ENCODE data around the gene CACNA2D1. TPM values are rescaled to one million over a fixed set of nuclear protein-coding genes. Genes with fewer than 3 reads are reported as not detected.

CACNA2D1 gene
- not detected for polyA plus RNA-seq (ENCODE audit: low read depth in 6 of 6)

- DNase-seq (no peak), ATAC-seq (ENCODE audit: low read depth in 2 of 2) (no peak)
- H3K27ac Mint-ChIP-seq = no peak within 1 kb of the TSS
- peaks cover 26 to 40% (median 35%) of the 10 kb centered on the region in 3 donors for H3K27me3 Mint-ChIP-seq
- H3K4me3 Mint-ChIP-seq = peak within 1 kb of the TSS in 7 of 8 donors; percentile 30 to 80 (median 71)
- peaks cover 0 to 7% (median 0%) of the 10 kb centered on the region in 7 donors for H3K9me3 Mint-ChIP-seq
- H3K36me3 Mint-ChIP-seq = no peaks in the 10 kb centered on the region
- peaks cover 0 to 10% (median 5%) of the 10 kb centered on the region in 3 donors for H3K4me1 Mint-ChIP-seq
These were observed at the start of gene CACNA2D1 for GRCh38 chr7:82443547-82444219. Gene CACNA2D1 (minus strand): TSS chr7:82443777.

GRCh38 chr7:82481499-82482097 lies 38.0 kb upstream of the CACNA2D1 start:
- no peaks in the 10 kb centered on the region for H3K36me3 Mint-ChIP-seq
- peaks cover 0 to 7% (median 3%) of the 10 kb centered on the region in 7 donors for H3K9me3 Mint-ChIP-seq
- H3K4me3 Mint-ChIP-seq = no peak overlapping the region
- H3K27ac Mint-ChIP-seq = no peak overlapping the region
- DNase-seq (no peak), ATAC-seq (ENCODE audit: low read depth in 2 of 2) (no peak)
- no peaks in the 10 kb centered on the region for H3K27me3 Mint-ChIP-seq
- no peaks in the 10 kb centered on the region for H3K4me1 Mint-ChIP-seq

- Mint-ChIP-seq H3K27me3 (peaks cover 0 to 3% (median 0%) of the 10 kb centered on the region in 3 donors), H3K36me3 (no peaks in the 10 kb centered on the region), H3K9me3 (peaks cover 0 to 5% (median 0%) of the 10 kb centered on the region in 7 donors), H3K4me3 (no peak overlapping the region), H3K27ac (no peak overlapping the region), H3K4me1 (no peaks in the 10 kb centered on the region)
- no peak for DNase-seq
- ATAC-seq (ENCODE audit: low read depth in 2 of 2) = no peak
These were observed 34.3 kb upstream of the CACNA2D1 start for GRCh38 chr7:82477733-82478515.

- DNase-seq (no peak), ATAC-seq (ENCODE audit: low read depth in 2 of 2) (no peak)
- H3K27me3 Mint-ChIP-seq = peaks cover 0 to 3% (median 0%) of the 10 kb centered on the region in 3 donors
- H3K36me3 Mint-ChIP-seq = no peaks in the 10 kb centered on the region
- no peaks in the 10 kb centered on the region for H3K4me1 Mint-ChIP-seq
- H3K4me3 Mint-ChIP-seq = no peak overlapping the region
- peaks cover 0 to 5% (median 0%) of the 10 kb centered on the region in 7 donors for H3K9me3 Mint-ChIP-seq
- H3K27ac Mint-ChIP-seq = no peak overlapping the region
These were observed 29.4 kb upstream of the CACNA2D1 start for GRCh38 chr7:82472966-82473365.

- Mint-ChIP-seq H3K4me3 (no peak overlapping the region), H3K4me1 (no peaks in the 10 kb centered on the region), H3K36me3 (no peaks in the 10 kb centered on the region), H3K27me3 (peaks cover 0 to 3% (median 0%) of the 10 kb centered on the region in 3 donors), H3K9me3 (peaks cover 0 to 5% (median 0%) of the 10 kb centered on the region in 7 donors), H3K27ac (no peak overlapping the region)
- DNase-seq (no peak), ATAC-seq (ENCODE audit: low read depth in 2 of 2) (no peak)
These were observed 27.9 kb upstream of the CACNA2D1 start for GRCh38 chr7:82471351-82472020.

- ATAC-seq (ENCODE audit: low read depth in 2 of 2) (no peak), DNase-seq (no peak)
- H3K36me3 Mint-ChIP-seq = no peaks in the 10 kb centered on the region
- no peak overlapping the region for H3K27ac Mint-ChIP-seq
- H3K4me3 Mint-ChIP-seq = no peak overlapping the region
- H3K27me3 Mint-ChIP-seq = peaks cover 0 to 3% (median 0%) of the 10 kb centered on the region in 3 donors
- H3K4me1 Mint-ChIP-seq = no peaks in the 10 kb centered on the region
- peaks cover 0 to 5% (median 3%) of the 10 kb centered on the region in 7 donors for H3K9me3 Mint-ChIP-seq
These were observed 25.6 kb upstream of the CACNA2D1 start for GRCh38 chr7:82469207-82469606.

- DNase-seq (no peak), ATAC-seq (ENCODE audit: low read depth in 2 of 2) (no peak)
- H3K4me3 Mint-ChIP-seq = no peak overlapping the region
- peaks cover 0 to 2% (median 0%) of the 10 kb centered on the region in 3 donors for H3K27me3 Mint-ChIP-seq
- H3K36me3 Mint-ChIP-seq = no peaks in the 10 kb centered on the region
- peaks cover 0 to 7% (median 2%) of the 10 kb centered on the region in 7 donors for H3K9me3 Mint-ChIP-seq
- H3K27ac Mint-ChIP-seq = no peak overlapping the region
- no peaks in the 10 kb centered on the region for H3K4me1 Mint-ChIP-seq
These were observed 24.9 kb upstream of the CACNA2D1 start for GRCh38 chr7:82468435-82468834.

GRCh38 chr7:82467020-82467419 lies 23.4 kb upstream of the CACNA2D1 start:
- no peak overlapping the region for H3K27ac Mint-ChIP-seq

GRCh38 chr7:82464372-82464771 lies 20.8 kb upstream of the CACNA2D1 start:
- H3K4me3 Mint-ChIP-seq = no peak overlapping the region
- H3K36me3 Mint-ChIP-seq = no peaks in the 10 kb centered on the region
- H3K9me3 Mint-ChIP-seq = peaks cover 0 to 17% (median 2%) of the 10 kb centered on the region in 7 donors
- DNase-seq (no peak), ATAC-seq (ENCODE audit: low read depth in 2 of 2) (no peak)
- no peak overlapping the region for H3K27ac Mint-ChIP-seq
- H3K27me3 Mint-ChIP-seq = no peaks in the 10 kb centered on the region
- no peaks in the 10 kb centered on the region for H3K4me1 Mint-ChIP-seq

More at GRCh38 chr7:82467020-82467419, 23.4 kb upstream of the CACNA2D1 start:
- DNase-seq = no peak
- Mint-ChIP-seq H3K4me1 (no peaks in the 10 kb centered on the region), H3K36me3 (no peaks in the 10 kb centered on the region), H3K27me3 (no peaks in the 10 kb centered on the region), H3K9me3 (peaks cover 0 to 12% (median 2%) of the 10 kb centered on the region in 7 donors), H3K4me3 (no peak overlapping the region)
- ATAC-seq (ENCODE audit: low read depth in 2 of 2) = no peak

GRCh38 chr7:82455295-82455694 lies 11.7 kb upstream of the CACNA2D1 start:
- no peaks in the 10 kb centered on the region for H3K36me3 Mint-ChIP-seq
- peaks cover 0 to 4% (median 0%) of the 10 kb centered on the region in 7 donors for H3K9me3 Mint-ChIP-seq
- no peak for DNase-seq
- peaks cover 0 to 5% (median 4%) of the 10 kb centered on the region in 3 donors for H3K27me3 Mint-ChIP-seq
- H3K4me3 Mint-ChIP-seq = no peak overlapping the region
- ATAC-seq (ENCODE audit: low read depth in 2 of 2) = no peak
- H3K27ac Mint-ChIP-seq = no peak overlapping the region
- no peaks in the 10 kb centered on the region for H3K4me1 Mint-ChIP-seq

- ATAC-seq (ENCODE audit: low read depth in 2 of 2) (no peak), DNase-seq (no peak)
- Mint-ChIP-seq H3K27me3 (peaks cover 9 to 14% (median 11%) of the 10 kb centered on the region in 3 donors), H3K27ac (no peak overlapping the region), H3K9me3 (peaks cover 0 to 3% (median 0%) of the 10 kb centered on the region in 7 donors), H3K4me3 (no peak overlapping the region), H3K4me1 (no peaks in the 10 kb centered on the region), H3K36me3 (no peaks in the 10 kb centered on the region)
These were observed 7.2 kb upstream of the CACNA2D1 start for GRCh38 chr7:82450759-82451158.

- Mint-ChIP-seq H3K36me3 (no peaks in the 10 kb centered on the region), H3K27ac (no peak overlapping the region), H3K9me3 (peaks cover 0 to 6% (median 2%) of the 10 kb centered on the region in 7 donors), H3K4me1 (no peaks in the 10 kb centered on the region), H3K4me3 (no peak overlapping the region), H3K27me3 (peaks cover 17 to 22% (median 19%) of the 10 kb centered on the region in 3 donors)
- no peak for ATAC-seq (ENCODE audit: low read depth in 2 of 2)
- DNase-seq = no peak
These were observed 6.3 kb upstream of the CACNA2D1 start for GRCh38 chr7:82449910-82450309.

- ATAC-seq (ENCODE audit: low read depth in 2 of 2) (no peak), DNase-seq (no peak)
- Mint-ChIP-seq H3K4me1 (peaks cover 0 to 10% (median 5%) of the 10 kb centered on the region in 3 donors), H3K36me3 (no peaks in the 10 kb centered on the region), H3K27ac (no peak overlapping the region), H3K27me3 (peaks cover 26 to 40% (median 35%) of the 10 kb centered on the region in 3 donors), H3K9me3 (peaks cover 0 to 7% (median 2%) of the 10 kb centered on the region in 7 donors), H3K4me3 (no peak overlapping the region)
These were observed 3.3 kb upstream of the CACNA2D1 start for GRCh38 chr7:82446897-82447296.
